ENCODE measurements around the gene CCND3.
A peak's percentile ranks its signal among the peaks of the same experiment; 100 is the strongest.

Gene CCND3

DNA sequence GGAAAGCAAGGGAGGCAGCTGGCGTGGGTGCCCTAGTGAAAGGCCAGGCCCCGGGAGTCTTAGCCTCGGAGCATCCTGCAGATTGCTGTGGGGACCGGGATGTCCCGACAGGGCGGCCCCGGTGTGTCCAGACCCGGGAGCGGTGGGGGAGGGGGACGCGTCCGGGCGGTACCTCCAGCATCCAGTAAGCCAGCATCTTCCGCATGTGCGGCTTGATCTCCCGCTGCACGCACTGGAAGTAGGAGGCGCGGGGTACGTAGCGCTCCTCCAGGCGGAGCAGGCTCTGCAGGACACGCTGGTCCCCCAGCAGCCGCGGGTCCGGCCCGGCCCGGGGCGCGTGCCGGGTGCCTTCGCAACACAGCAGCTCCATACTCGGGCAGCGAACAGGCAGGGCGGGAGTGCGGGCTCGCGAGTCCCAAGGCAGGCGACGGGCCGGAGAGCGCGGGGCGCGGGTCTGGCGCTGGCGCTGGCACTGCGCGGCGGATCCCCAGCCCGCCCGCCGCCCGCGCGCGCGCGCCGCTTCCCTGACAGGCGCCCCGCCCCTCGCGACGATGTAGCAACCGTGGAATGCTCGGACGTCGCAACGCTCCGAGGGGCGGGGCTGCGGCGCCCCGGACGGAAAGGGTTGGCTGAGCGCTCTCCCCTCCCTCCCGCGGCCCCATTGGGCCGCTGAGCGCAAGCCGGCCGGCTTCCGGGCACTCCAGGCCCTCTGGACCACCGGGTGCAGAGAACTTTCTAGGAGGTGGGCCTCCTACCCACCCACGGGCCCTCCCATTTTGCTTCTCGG lies at the start of gene CCND3:
Gene CCND3 (minus strand): TSS at position 529 of the 787 bp plus-strand sequence. CDS start 159 bp downstream, at position 370.
- DNase-seq (ENCODE audit: low read depth, low spot score) = no peak

DNA sequence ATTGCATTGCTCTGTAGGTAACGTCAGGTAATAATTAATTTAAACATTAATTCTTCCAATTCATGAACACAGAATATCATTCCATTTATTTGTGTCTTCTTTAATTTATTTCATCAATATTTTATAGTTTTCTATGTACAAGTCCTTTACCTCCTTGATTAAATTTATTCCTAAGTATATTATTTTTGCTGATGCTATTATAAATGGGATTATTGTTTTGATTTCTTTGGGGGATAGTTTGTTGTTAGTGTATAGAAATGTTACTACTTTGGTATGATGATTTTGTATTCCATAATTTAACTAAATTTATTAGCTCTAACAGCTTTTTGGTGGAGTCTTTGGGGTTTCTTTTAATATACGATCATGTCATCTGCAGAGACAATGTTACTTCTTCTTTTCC lies 44.7 kb upstream of the CCND3 start:
- no peak for DNase-seq (ENCODE audit: low read depth, low spot score)

DNA sequence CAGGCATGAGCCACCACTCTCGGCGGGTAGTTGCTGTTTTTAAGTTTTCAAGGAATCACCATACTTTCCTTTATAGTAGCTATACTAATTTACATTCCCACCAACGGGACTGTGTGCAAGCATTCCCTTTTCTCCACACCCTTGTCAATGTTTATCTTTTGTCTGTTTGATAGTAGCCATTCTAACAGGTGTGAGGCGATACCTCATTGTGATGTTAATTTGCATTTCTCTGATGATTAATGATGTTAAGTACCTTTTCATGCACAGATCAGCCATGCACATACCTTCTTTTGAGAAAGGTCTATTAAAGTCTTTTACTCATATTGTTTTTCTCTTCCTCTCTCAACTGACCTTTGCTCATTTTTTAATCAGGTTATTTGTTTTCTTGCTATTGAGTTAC lies 43.0 kb upstream of the CCND3 start:
- DNase-seq (ENCODE audit: low read depth, low spot score) = no peak

DNA sequence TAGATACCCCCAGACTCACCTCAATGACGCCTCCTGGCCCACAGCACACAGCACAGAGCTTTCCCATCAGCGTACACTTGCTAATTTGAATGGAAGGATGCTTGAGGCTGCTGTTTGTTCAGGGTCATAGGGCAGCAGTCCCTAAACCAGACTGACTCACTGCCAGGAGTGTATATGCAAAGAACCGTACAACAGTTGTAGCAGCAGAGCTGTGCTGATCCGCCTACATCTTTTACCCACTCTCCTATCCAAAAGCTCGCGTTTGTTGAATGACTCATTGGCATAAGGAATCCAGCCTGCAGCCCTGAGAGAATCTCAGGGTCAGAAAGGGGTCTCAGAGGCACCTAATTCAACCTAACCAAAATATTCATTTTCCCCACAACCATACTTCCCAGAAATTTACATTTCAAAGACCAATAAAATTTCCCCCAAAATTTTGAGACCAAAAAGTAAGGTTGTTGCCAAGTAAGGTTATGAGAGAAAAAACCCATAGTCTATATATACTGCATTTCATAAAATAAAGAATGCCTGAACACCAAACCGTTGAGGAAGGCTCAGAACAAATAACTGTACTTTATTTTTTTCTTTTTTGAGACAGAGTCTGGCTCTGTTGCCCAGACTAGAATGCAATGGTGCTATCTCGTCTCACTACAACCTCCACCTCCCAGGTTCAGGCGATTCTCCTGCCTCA lies 35.3 kb upstream of the CCND3 start:
- DNase-seq (ENCODE audit: low read depth, low spot score) = no peak

DNA sequence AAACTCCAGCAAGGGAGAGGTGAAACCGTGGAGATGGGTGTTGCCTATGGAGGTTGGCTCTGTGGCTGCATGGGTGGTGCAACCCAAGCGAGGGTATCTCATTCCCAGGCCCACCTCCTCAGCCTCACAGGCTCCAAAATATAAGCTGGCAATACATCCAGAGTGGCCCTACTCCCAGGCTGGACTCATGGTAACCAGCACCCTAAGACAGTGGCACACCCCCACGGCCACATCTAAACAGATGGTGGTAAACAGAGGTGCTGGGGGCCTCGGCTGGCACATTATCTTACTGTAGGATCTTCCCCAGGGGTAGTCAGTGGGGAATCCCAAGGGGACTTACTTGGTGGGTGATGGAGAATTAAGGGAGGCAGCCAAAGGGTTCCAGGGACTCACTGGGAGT lies 33.7 kb upstream of the CCND3 start:
- DNase-seq (ENCODE audit: low read depth, low spot score) = no peak

DNA sequence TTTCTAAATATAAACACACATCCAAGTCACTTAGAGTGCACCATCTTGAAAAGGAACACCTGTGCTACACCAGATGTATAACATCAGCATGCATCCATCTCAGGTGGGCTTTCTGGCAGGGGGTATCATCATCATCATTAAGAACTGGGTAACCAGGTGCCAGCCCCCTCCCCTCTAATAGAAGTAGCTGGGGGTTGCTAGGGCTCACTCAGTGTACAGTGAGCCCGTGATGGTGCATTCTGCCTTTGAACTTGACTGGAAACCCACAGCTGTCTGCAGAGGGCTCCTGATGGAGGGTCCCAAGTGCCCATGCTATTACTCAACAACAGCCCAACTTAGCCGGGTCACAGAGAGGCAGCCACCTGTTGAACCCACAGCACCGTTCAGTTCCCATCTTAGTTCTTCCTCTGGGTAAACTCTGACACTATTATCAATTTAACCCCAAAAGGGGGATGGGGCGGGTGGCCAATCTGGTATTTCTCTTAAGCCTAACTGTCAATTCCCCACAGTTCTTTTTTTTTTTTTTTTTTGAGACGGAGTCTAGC lies 32.7 kb upstream of the CCND3 start:
- no peak for DNase-seq (ENCODE audit: low read depth, low spot score)

DNA sequence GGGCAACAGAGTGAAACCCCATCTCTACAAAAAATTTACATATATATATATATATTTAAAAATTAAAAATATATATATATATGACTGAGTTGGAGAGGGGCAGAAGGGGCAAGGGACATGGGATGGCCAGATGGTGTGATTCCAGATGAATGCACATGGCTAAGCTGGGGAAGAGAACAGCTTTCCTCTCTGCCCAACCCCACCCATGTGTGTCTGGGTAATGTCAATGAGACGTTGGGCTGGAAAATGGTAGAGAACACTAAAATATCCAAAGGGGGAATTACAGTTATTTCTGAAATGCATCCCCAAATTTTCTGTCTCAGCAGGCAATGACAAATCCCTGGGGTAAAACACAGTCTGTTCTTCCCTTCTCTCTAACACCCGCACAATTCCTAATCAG lies 31.2 kb upstream of the CCND3 start:
- no peak for DNase-seq (ENCODE audit: low read depth, low spot score)

DNA sequence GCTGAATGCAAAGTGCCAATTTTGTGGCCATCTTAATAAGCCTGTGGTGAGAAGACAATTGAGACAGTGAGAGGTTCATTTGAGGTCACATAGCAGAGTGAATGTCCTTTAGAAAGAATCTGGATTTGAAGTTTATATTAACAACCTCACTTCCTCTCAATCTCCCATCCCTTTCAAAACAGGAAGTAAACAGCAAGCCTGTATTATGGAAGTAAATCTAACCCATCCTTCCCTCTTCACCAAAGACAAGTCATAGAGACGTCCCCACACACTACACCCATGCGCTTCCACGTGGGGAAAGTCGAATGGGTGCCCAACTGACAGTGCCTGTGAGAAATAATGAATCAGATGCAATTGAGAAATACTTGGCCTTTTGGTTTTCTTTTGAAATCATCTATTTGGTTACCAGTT lies 28.8 kb upstream of the CCND3 start:
- DNase-seq (ENCODE audit: low read depth, low spot score) = no peak

DNA sequence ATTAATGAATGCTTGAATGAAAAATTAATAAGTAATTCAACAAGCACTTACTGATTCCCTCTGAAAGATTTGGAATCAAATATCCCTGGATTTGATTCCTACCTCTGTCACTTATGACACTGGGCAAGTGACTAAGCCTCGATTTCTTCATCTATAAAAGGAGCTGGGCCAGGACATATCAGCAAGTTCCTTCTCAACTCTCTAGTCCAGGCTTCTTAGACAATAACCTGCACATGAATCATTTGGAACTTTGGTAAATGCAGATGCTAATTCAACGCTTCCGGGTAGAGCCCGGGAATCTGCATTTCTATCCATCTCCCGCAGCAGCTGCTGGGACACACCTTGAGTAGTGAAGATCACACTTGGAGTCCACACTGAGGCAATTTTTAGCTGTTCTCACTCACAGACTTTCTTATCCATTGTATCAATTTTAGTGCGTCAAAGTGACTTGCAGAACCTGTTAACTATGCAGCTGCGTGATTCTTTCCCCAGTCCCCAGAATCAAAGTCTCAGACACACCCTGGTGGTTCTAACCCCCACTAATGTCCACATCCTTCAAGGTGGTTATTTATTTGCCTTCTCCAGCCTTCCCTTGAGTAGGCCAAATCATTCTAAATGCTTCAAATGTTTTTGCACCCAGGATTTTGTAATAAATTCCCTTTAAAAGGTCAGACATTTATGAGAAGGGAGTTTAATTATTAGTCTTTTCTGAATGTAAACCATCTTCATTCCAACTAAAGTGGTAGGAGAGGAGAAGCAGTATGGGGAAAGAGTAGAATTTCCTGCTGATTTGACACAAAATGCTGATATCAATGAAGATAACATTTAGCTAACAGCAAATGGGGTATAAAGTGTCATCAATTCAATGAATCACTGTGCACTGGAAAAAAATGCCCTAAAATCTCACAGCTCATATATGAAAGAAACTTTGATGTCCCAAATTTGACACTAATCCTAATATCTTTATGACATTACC lies 26.0 kb upstream of the CCND3 start:
- DNase-seq (ENCODE audit: low read depth, low spot score) = no peak

DNA sequence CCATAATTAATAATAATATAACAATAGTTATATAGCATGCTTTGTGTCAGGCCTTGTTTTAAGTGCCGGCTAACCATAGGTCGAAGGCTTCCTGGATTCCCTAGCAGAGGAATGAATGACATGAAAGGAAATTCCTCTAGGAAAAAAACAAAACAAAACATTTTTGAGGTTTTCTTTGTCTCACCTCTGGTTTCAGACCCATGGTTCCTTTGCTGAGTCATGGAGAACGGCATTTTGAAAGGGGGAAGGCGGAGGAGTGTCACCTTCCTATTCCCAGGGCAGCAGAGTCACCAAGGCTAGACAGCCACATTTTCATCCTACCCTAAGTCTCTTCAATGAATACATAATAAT lies 25.3 kb upstream of the CCND3 start:
- peak; percentile 57 for DNase-seq (ENCODE audit: low read depth, low spot score)

DNA sequence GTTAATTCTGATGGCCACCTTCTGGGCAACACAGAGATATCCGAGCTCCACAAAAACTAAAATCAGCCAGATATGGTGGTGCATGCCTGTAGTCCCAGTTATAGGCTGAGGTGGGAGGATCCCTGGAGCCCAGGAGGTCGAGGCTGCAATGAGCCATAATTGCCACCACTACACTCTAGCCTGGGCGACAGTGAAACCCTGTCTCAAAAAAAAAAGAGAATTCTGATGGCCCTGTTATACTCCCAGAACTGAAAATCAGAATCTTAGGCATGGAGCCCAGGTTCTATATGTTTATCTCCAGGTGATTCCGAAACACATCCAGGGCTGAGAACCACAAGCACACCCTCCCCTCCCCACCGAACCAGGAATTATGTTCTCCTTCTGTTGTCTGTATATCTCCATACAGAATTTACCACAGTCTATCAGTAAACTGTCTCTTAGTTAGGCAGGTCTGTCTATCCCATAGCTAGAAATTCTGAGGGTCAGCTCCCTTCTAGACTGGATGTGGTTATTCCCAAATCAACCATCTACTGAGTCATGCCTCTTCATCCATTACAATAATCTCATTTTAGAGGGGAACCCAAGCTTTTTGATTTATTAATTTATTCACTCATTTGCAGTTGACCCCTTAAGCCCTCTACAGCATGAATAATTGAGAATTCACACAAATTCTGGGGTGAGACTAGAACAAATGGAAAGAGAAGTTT lies 24.8 kb upstream of the CCND3 start:
- no peak for DNase-seq (ENCODE audit: low read depth, low spot score)

DNA sequence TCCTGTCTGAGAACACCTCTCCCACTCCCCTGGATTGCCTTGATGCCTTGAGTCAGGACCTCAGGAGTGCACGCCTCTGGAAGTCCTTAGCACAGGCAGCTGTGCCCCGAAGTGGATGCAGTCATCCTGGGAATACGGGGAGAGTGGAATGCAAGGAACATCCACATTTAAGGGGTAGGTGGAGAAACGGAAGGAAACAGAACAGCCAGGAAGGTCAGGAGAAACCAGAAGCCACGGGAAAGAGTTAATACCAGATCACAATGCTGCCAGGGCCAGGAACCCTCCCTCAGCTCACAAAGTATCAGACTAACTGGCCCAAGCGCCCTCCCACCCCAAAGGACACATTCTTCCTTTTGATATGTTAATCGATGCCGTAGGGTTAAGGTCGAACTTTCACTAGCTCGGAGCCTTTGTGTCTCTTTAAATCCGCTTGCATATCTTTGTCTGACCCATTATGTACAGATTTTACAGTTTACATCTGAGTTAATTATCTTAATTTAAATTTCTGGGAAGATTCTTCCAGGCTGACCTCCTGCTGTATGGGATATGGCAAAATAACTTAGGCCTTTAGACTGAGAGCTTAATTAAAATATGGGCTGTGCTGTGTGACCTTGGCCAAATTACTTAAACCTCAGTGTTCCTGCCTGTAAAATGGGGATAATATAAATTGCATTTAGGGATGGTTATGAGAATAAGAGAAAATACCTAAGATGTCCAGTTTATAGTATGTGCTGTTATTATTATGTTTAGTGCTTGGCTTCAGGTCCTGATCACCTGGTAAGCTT lies 24.0 kb upstream of the CCND3 start:
- DNase-seq (ENCODE audit: low read depth, low spot score) = peak; percentile 98

DNA sequence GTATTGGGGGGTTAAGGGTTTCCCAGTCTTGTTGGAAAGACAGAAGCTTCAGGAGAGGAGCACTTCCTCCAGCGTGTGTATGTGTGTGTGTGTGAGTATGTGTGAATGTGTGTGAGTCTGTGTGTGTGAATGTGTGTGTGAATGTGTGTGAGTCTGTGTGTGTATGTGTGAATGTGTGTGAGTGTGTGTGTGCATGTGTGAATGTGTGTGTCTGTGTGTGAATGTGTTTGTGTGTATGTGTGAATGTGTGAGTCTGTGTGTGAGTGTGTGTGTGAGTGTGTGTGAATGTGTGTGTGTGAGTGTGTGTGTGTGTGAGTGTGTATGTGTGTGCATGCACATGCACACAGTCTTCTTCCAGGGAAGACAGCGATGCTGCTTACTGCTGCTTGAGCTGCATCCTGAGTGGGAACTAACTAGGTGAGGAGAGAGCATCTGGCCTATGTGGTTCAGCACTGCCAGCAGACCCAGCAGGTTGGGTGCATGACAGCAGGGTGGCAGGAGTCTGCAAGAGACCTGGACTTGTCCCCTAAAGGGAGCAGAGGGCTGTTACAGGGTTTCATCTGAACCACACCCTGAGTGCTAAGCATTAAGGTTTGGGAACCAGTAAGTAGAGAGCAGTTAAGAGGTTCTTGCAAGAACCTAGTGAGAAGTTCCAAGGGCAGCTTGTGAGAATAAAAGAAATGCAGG lies 22.7 kb upstream of the CCND3 start:
- DNase-seq (ENCODE audit: low read depth, low spot score) = no peak

DNA sequence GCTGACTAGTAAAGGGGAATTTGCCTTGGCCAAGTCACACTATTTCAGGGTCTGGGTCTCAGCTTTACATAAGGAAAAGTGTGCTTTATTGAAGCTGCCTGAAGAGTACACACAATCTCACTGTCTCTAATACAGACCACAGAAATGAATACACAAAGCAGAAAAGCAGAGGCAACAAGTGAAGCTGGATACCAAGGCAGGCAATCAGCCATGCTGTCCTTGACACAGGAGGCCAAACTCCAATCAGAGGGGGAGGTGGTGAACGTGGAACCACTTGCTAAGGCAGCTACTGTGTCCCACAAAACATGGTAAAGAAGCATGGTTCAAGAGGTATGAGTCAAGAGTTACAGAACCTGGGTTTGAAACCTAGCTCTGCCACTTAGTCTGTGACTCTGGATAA lies 21.8 kb upstream of the CCND3 start:
- DNase-seq (ENCODE audit: low read depth, low spot score) = no peak

DNA sequence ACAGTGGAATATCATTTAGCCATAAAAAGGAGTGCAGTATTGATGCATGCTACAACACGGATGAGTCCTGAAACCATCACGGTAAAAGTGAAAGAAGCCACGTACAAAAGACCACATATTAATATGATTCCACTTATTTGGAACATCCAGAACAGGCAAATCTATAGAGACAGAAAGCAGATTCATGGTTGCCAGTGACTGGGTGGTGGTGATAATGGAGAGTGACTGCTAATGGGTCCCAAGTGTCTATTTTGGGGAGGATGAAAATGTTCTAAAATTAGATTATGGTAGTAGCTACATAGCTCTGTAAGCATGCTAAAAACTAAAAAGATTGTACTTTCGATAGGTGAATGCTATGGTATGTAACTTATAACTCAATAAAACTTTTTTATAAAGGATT lies 18.4 kb upstream of the CCND3 start:
- DNase-seq (ENCODE audit: low read depth, low spot score) = no peak

DNA sequence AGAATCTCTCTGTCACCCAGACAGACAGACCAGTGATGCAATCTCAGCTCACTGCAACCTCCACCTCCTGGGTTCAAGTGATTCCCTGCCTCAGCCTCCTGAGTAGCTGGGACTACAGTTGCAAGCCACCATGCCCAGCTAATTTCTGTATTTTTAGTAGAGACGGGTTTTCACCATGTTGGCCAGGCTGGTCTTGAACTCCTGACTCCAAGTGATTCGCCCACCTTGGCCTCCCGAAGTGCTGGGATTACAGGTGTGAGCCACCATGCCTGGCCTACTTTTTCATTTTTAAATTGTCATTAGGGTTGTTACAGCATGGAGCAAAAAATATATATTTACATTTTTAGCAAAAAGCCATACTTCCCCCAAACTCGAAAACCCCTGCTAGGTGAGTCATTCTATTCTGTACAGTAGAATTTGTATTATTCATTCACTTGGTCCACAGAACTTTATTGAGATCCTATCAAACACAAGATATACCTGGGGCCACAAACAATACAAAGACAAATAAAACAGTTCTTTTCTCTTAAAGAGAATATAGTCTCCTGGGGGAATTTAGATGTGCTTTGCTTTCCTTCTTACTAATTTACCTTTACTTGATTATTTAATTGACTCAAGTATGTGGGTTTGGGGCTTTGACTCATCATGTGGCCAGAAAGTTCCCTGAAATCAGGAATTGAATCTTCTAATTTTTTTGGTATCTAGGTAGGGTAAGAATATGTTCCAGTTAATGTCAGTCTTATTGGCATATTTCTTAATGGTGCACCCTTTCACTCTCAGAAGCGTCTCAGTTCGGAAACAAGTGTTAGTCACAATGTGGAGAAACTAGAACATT lies 16.6 kb upstream of the CCND3 start:
- DNase-seq (ENCODE audit: low read depth, low spot score) = no peak

DNA sequence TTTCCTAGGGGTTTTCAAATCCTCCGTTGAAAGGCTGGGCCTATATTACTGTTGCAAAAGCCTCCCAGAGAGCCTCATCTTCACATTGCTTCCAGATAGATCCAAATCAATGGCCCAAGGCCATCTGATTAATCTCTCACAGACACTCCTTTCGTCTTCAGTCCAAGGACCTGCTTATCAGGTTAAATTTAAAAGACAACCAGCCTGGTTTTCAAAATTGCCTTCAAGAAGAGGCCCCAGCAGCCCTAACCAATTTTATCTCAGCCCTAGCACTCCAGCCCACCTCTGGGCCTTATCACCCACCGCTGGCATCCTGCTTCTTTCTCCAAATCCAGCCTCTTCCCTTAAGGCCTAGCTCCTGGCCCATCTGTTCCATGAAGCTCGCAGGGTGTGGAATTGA lies 15.5 kb upstream of the CCND3 start:
- no peak for DNase-seq (ENCODE audit: low read depth, low spot score)

DNA sequence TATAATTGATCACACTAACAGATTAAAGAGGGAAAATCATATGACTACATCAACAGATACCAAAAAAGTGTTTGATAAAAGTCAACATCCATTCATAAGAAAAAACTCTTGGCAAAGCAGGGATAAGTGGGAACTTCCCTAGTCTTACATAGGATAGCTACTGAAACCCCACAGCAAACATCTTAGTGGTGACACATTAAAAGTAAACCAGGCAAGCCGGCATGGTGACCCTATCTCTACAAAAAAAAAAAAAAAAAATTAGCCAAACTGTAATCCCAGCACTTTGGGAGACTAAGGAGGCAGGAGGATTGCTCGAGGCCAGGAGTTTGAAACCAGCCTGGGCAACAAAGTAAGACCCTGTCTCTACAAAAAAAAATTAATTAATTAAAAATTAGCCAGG lies 13.8 kb upstream of the CCND3 start:
- no peak for DNase-seq (ENCODE audit: low read depth, low spot score)

DNA sequence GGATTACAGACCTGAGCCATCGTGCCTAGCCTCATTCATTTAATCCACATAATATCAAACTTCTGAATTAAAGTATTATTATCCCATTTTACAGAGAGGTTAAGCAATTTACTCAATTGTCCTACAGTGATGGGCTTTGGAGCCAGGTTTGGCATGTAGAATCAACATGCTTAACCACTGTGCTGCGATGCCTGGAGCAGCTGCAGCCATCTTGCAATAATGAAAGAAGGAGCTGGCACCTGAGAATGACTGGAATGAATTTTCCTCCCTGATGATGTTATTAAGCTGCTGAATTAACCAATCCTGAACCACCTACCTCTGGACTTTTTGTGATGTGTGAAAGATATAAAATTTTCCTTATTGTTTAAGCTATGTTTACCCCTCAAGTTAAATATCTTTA lies 13.1 kb upstream of the CCND3 start:
- DNase-seq (ENCODE audit: low read depth, low spot score) = no peak
